IMR-90 (cell line): ENCODE measurements around the gene SLC35F1. TPM values are rescaled to one million over a fixed set of nuclear protein-coding genes. Genes with fewer than 3 reads are reported as not detected.

Experiments
- ATAC-seq: fragments of 200-7000 bp; cut with Tn5 transposase; 2 replicates; pipeline ENCODE4 v1.9.1; 2020; ENCODE audit warnings: low read depth, mild to moderate bottlenecking, moderate library complexity
- BruUV-seq: library from RNA; stranded (reverse); fragments of 400-500 nt; replicated peaks from 2 replicates; lab custom pipeline; 2021; lab: Mats Ljungman, UMichigan
- CTCF ChIA-PET: fragments of 300-600 bp; formaldehyde crosslinking; extraction: SDS; loops from one replicate; lab custom pipeline; 2021; ENCODE audit warnings: antibody characterized with exemption; lab: Yijun Ruan, JAX
- POLR2A ChIA-PET: fragments of 300-600 bp; sonication (Branson Sonifier 250); formaldehyde crosslinking; loops from one replicate; lab custom pipeline; 2022; ENCODE audit warnings: antibody characterized with exemption; ENCODE audit not compliant: unreplicated experiment; lab: Charles Lee
- DNase-seq: peaks from one replicate; pipeline ENCODE4 v3.0.0; 2013
- H2AFZ ChIP-seq: replicated peaks from 2 replicates; pipeline ENCODE3; 2013; ENCODE audit warnings: low read length, mild to moderate bottlenecking; ENCODE audit not compliant: poor library complexity
- H2AK5ac ChIP-seq: 2 replicates; pipeline ENCODE4 v1.6.1; 2013; ENCODE audit warnings: low read depth, low read length, inconsistent platforms
- H2AK9ac ChIP-seq: replicated peaks from 2 replicates; pipeline ENCODE3; 2013; ENCODE audit warnings: mild to moderate bottlenecking, low read depth, low read length, moderate library complexity; ENCODE audit not compliant: poor library complexity
- H2BK120ac ChIP-seq: 2 replicates; pipeline ENCODE4 v1.6.1; 2013; ENCODE audit warnings: low read depth, low read length, inconsistent platforms
- H2BK15ac ChIP-seq: 3 replicates; pipeline ENCODE4 v1.6.1; 2013; ENCODE audit warnings: low read depth, low read length, inconsistent platforms
- H2BK20ac ChIP-seq: 2 replicates; pipeline ENCODE4 v1.6.1; 2013; ENCODE audit warnings: low read depth, mild to moderate bottlenecking, inconsistent platforms, low read length, moderate library complexity
- H2BK5ac ChIP-seq: 2 replicates; pipeline ENCODE4 v1.6.1; 2013; ENCODE audit warnings: mild to moderate bottlenecking, low read depth, low read length, inconsistent platforms; ENCODE audit not compliant: poor library complexity, severe bottlenecking
- H3K14ac ChIP-seq: replicated peaks from 2 replicates; pipeline ENCODE4 v1.6.1; 2013; ENCODE audit warnings: low read depth, low read length, inconsistent platforms
- H3K18ac ChIP-seq: 2 replicates; pipeline ENCODE4 v1.6.1; 2013; ENCODE audit warnings: low read depth, low read length, control low read depth
- H3K23ac ChIP-seq: 2 replicates; pipeline ENCODE4 v1.6.1; 2013; ENCODE audit warnings: low read depth, low read length, inconsistent platforms
- H3K27ac ChIP-seq: 2 replicates; pipeline ENCODE4 v1.5.1; 2013; ENCODE audit warnings: mild to moderate bottlenecking, control low read depth, low read length; ENCODE audit not compliant: insufficient read depth
- H3K27me3 ChIP-seq: 2 replicates; pipeline ENCODE4 v1.6.1; 2013; ENCODE audit warnings: low read length; ENCODE audit not compliant: control insufficient read depth, insufficient read depth
- H3K36me3 ChIP-seq: 2 replicates; pipeline ENCODE4 v1.6.1; 2013; ENCODE audit warnings: low read length, mixed read lengths; ENCODE audit not compliant: control insufficient read depth, insufficient read depth
- H3K4ac ChIP-seq: 2 replicates; pipeline ENCODE4 v1.6.1; 2013; ENCODE audit warnings: low read depth, low read length, inconsistent platforms
- H3K4me1 ChIP-seq: 2 replicates; pipeline ENCODE4 v1.6.1; 2013; ENCODE audit warnings: low read length, mixed read lengths; ENCODE audit not compliant: control insufficient read depth, insufficient read depth
- H3K4me2 ChIP-seq: 2 replicates; pipeline ENCODE4 v1.6.1; 2013; ENCODE audit warnings: low read depth, mild to moderate bottlenecking, control low read depth, low read length, moderate library complexity
- H3K4me3 ChIP-seq: 2 replicates; pipeline ENCODE4 v1.5.1; 2013; ENCODE audit warnings: low read depth, mild to moderate bottlenecking, control low read depth, low read length, moderate library complexity; ENCODE audit not compliant: insufficient read depth
- H3K56ac ChIP-seq: 2 replicates; pipeline ENCODE4 v1.6.1; 2013; ENCODE audit warnings: low read length, inconsistent platforms; ENCODE audit not compliant: insufficient read depth; ENCODE audit errors: extremely low read depth
- H3K79me1 ChIP-seq, 2 experiments: 2 replicates each; pipeline ENCODE4 v1.6.1; 2013; ENCODE audit warnings: low read length in 2 of 2, inconsistent platforms in 1 of 2, low read depth in 1 of 2
- H3K9ac ChIP-seq: 2 replicates; pipeline ENCODE4 v1.6.1; 2013; ENCODE audit warnings: low read depth, low read length, control low read depth
- H3K9me1 ChIP-seq: 2 replicates; pipeline ENCODE4 v1.6.1; 2013; ENCODE audit warnings: low read length, inconsistent platforms; ENCODE audit not compliant: insufficient read depth
- H3K9me3 ChIP-seq: 2 replicates; pipeline ENCODE4 v1.6.1; 2013; ENCODE audit warnings: low read length; ENCODE audit not compliant: control insufficient read depth, insufficient read depth
- H4K20me1 ChIP-seq: 2 replicates; pipeline ENCODE4 v1.6.1; 2013; ENCODE audit warnings: low read length, inconsistent platforms; ENCODE audit not compliant: insufficient read depth
- H4K5ac ChIP-seq: 2 replicates; pipeline ENCODE4 v1.6.1; 2013; ENCODE audit warnings: mild to moderate bottlenecking, low read depth, low read length, control low read depth
- H4K8ac ChIP-seq, 2 experiments: 2 replicates each; pipeline ENCODE4 v1.6.1; 2013; ENCODE audit warnings: low read depth in 2 of 2, low read length in 2 of 2, control low read depth in 1 of 2, inconsistent platforms in 1 of 2
- H4K91ac ChIP-seq: 2 replicates; pipeline ENCODE4 v1.6.1; 2013; ENCODE audit warnings: low read depth, low read length, inconsistent platforms; ENCODE audit not compliant: insufficient read depth
- CTCF ChIP-seq: conservative IDR thresholded peaks from 2 replicates; pipeline ENCODE4 v1.5.1; 2012; ENCODE audit warnings: mild to moderate bottlenecking, low read depth, low read length, improper control_type of control experiment
- NFE2L2 ChIP-seq: fragments of 150-350 bp; IDR thresholded peaks from 2 replicates; pipeline ENCODE4 v1.6.1; 2016; ENCODE audit warnings: low read depth, mild to moderate bottlenecking, low read length
- RAD21 ChIP-seq: IDR thresholded peaks from 2 replicates; pipeline ENCODE4 v1.6.1; 2012; ENCODE audit warnings: low read length, improper control_type of control experiment
- WGBS, 2 experiments: methylation state at CpG; one replicate each; pipeline versions ENCODE4 v1.1.5 to v1.1.7; 2013; ENCODE audit warnings: missing lambda C conversion rate in 2 of 2; ENCODE audit not compliant: insufficient read length in 1 of 2; ENCODE audit errors: extremely low coverage in 2 of 2; 5-methylcytosine and 5-hydroxymethylcytosine counted together
- dilution Hi-C: fragments of 300-500 bp; cut with HindIII; formaldehyde crosslinking; loops from one replicate; pipeline ENCODE4 v1.14.3; 2018; ENCODE audit warnings: low sequenced_read_pairs; ENCODE audit not compliant: unreplicated experiment
- in situ Hi-C: fragments of 300-500 bp; cut with MboI; formaldehyde crosslinking; loops from 3 replicates; pipeline ENCODE4 v1.14.3; 2019; ENCODE audit warnings: low sequenced_read_pairs, inconsistent platforms, mixed read lengths
- intact Hi-C: fragments of 100-400 bp; cut with micrococcal nuclease; formaldehyde crosslinking; loops from 2 replicates; pipeline ENCODE4 v1.10.0; 2022
- polyA plus RNA-seq, 3 experiments: library from polyadenylated mRNA; depleted of rRNA; stranded (reverse); fragments of >200 nt; gene quantifications; 2 replicates each; pipeline ENCODE4 v1.2.3, GENCODE V29; 2012; ENCODE audit warnings: low replicate concordance in 1 of 3
- total RNA-seq: library from RNA; depleted of rRNA; stranded (reverse); fragments of >200 nt; gene quantifications from 2 replicates; pipeline ENCODE4 v1.2.3, GENCODE V29; 2012

The SLC35F1 gene
- total and polyA plus RNA-seq, 2 of the 4 experiments (the other 2 are of a cell fraction), result not detected

GRCh38 chr6:118320652-118321051, 413.6 kb downstream of the SLC35F1 start:
- no peak overlapping the region for H3K14ac ChIP-seq
- whole genome bisulfite sequencing, 2 experiments, result no CpG with 5 or more reads among the region's 2 CpGs
- DNase-seq, result peak; percentile 26
- no peaks in the 10 kb centered on the region for H3K27me3 ChIP-seq
- H2AK9ac ChIP-seq, result no peak overlapping the region
- ChIA-PET POLR2A (no interaction called here), CTCF (no interaction called here)
- H3K27ac ChIP-seq, result no peak overlapping the region
- intact Hi-C loops, result no loop called here
- no peak for ATAC-seq
- no peak overlapping the region for H2BK120ac ChIP-seq
- no peak overlapping the region for H4K91ac ChIP-seq
- H3K4me2 ChIP-seq, result no peak overlapping the region
- in situ Hi-C loops, result no loop called here
- H3K9ac ChIP-seq, result no peak overlapping the region
- H2AFZ ChIP-seq, result no peak overlapping the region
- no TSS peak for BruUV-seq
- H3K4ac ChIP-seq, result no peak overlapping the region
- H3K9me1 ChIP-seq, result peaks cover 5% of the 10 kb centered on the region; the same call in 1 of the 2 replicates
- H2AK5ac ChIP-seq, result no peak overlapping the region
- peaks cover 10% of the 10 kb centered on the region for H3K4me1 ChIP-seq
- no peaks in the 10 kb centered on the region for H3K9me3 ChIP-seq
- H4K8ac ChIP-seq, result no peak overlapping the region
- dilution Hi-C loops, result no loop called here
- no peaks in the 10 kb centered on the region for H4K20me1 ChIP-seq
- no peak overlapping the region for H2BK20ac ChIP-seq
- H3K4me3 ChIP-seq, result no peak overlapping the region
- no peak overlapping the region for H2BK15ac ChIP-seq
- no peak for TF ChIP-seq RAD21
- TF ChIP-seq CTCF, result no peak
- TF ChIP-seq NFE2L2, result no peak
- H3K36me3 ChIP-seq, result no peaks in the 10 kb centered on the region
- no peak overlapping the region for H3K23ac ChIP-seq
- H3K18ac ChIP-seq, result no peak overlapping the region
- no peaks in the 10 kb centered on the region for H3K79me1 ChIP-seq
- no peak overlapping the region for H4K5ac ChIP-seq
- no peak overlapping the region for H3K56ac ChIP-seq
- H2BK5ac ChIP-seq, result no peak overlapping the region
